HCT116 (cell line): ENCODE data around the gene ZBED1. TPM values are rescaled to one million over a fixed set of nuclear protein-coding genes. Genes with fewer than 3 reads are reported as not detected.

ENCODE experiments used
- CBX3 ChIP-seq: IDR thresholded peaks from 2 replicates; pipeline ENCODE4 v1.6.1; 2012; ENCODE audit warnings: low read depth
- EZH2 ChIP-seq: fragments of 200-600 bp; sonication (generic); IDR thresholded peaks from 2 replicates; pipeline ENCODE4 v1.6.1; 2017; ENCODE audit warnings: antibody characterized with exemption, mixed run types
- FOSL1 ChIP-seq: IDR thresholded peaks from 2 replicates; pipeline ENCODE4 v1.6.1; 2012; ENCODE audit warnings: low read depth
- POLR2A ChIP-seq: IDR thresholded peaks from 2 replicates; pipeline ENCODE4 v1.7.0; 2011; ENCODE audit warnings: borderline replicate concordance; ENCODE audit not compliant: insufficient read depth, insufficient read length; ENCODE audit errors: extremely low read depth
- RAD21 ChIP-seq: IDR thresholded peaks from 2 replicates; pipeline ENCODE4 v1.6.1; 2012; ENCODE audit warnings: low read depth, mild to moderate bottlenecking
- REST ChIP-seq: IDR thresholded peaks from 2 replicates; pipeline ENCODE4 v1.6.1; 2012; ENCODE audit warnings: low read depth
- TCF7L2 ChIP-seq: IDR thresholded peaks from 2 replicates; pipeline ENCODE4 v1.7.0; 2011; ENCODE audit warnings: borderline replicate concordance, inconsistent platforms; ENCODE audit not compliant: insufficient read depth, insufficient read length; ENCODE audit errors: extremely low read depth
- YY1 ChIP-seq: IDR thresholded peaks from 2 replicates; pipeline ENCODE4 v1.6.1; 2011; ENCODE audit warnings: low read length, low read depth, moderate library complexity, mild to moderate bottlenecking; ENCODE audit not compliant: insufficient replicate concordance; ENCODE audit errors: extremely low read depth
- total RNA-seq: library from RNA; stranded (reverse); gene quantifications from one replicate; pipeline ENCODE4 v1.2.1, GENCODE V29; 2021; ENCODE audit not compliant: unreplicated experiment

ZBED1 gene
- total RNA-seq, 1 experiment from 2014 or later: 21.0 TPM

DNA sequence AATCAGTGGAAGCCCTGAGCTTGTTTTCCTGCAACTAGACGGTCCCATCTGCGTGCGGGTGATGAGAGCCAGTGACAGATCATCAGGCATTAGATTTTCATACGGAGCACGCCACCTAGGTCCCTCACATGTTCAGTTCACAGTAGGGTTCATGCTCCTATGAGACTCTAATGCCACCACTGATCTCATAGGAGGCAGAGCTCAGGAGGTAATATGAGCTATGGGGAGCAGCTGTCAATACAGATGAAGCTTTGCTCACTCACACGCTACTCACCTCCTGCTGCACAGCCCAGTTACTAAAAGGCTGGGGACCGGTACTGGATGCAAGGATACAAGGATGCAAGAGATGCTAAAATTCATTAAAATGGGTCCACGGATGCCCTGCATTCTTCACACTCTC, 61.2 kb downstream of the ZBED1 start (continued):
- no peak for TF ChIP-seq CBX3
- TF ChIP-seq TCF7L2: no peak
- no peak for TF ChIP-seq YY1
- TF ChIP-seq FOSL1: no peak
- no peak for TF ChIP-seq REST
- TF ChIP-seq RAD21: no peak
- TF ChIP-seq EZH2: no peak
- no peak for TF ChIP-seq POLR2A

Other genes with a start within 250 kb of the ZBED1 start
- gene DHRSX, start within 50 bp of the ZBED1 start, total RNA-seq: 11.9 TPM
- 59.6 TPM for gene CD99, start 190.3 kb upstream of the ZBED1 start, total RNA-seq